Lower leg skin (tissue), 4 donors: ENCODE data around the gene NEK4. TPM values are rescaled to one million over a fixed set of nuclear protein-coding genes. Genes with fewer than 3 reads are reported as not detected.
"Not testable (repeated sequence)": the region's sequence is repeated elsewhere in the genome, so short reads cannot be mapped to it uniquely, and the experiment has no call there.

Experiments used
- DNase-seq, 2 donors: peaks; one replicate each; pipeline ENCODE4 v3.0.0-alpha.2; 2019; ENCODE audit warnings: low spot score in 2 of 2
- H3K4me3 ChIP-seq: fragments of 200-600 bp; sonication (generic); 2 replicates; pipeline ENCODE4 v1.5.1; 2017; ENCODE audit warnings: mild to moderate bottlenecking, low read depth; ENCODE audit not compliant: poor library complexity, severe bottlenecking
- POLR2A ChIP-seq, 2 donors: fragments of 450-650 bp; IDR thresholded peaks; one replicate each; pipeline ENCODE4 v1.6.1; 2016 to 2017; ENCODE audit warnings: antibody characterized with exemption in 2 of 2, mild to moderate bottlenecking in 1 of 2, moderate library complexity in 1 of 2
- WGBS, 2 donors: methylation state at CpG; one replicate each; pipeline ENCODE4 v1.1.5; 2018; 5-methylcytosine and 5-hydroxymethylcytosine counted together
- intact Hi-C: fragments of 100-400 bp; cut with DNase I; formaldehyde crosslinking; loops from one replicate; pipeline ENCODE4 v1.15.0; 2023; ENCODE audit warnings: low total_unique reads
- total RNA-seq, 4 donors: library from RNA; depleted of rRNA; stranded (reverse); fragments of >200 nt; gene quantifications; one replicate each; pipeline ENCODE4 v1.1.0, GENCODE V29; 2016
- TF ChIP-seq, protein P1 (sequence below), 3 donors: fragments of 450-650 bp; IDR thresholded peaks; one replicate each; pipeline ENCODE4 v1.5.1; 2016; ENCODE audit warnings: antibody characterized with exemption in 3 of 3, mild to moderate bottlenecking in 3 of 3, moderate library complexity in 2 of 3

The NEK4 gene
- total RNA-seq, 4 donors from 2014 or later, result 9.2 to 15.9 (median 12.7) TPM

DNA sequence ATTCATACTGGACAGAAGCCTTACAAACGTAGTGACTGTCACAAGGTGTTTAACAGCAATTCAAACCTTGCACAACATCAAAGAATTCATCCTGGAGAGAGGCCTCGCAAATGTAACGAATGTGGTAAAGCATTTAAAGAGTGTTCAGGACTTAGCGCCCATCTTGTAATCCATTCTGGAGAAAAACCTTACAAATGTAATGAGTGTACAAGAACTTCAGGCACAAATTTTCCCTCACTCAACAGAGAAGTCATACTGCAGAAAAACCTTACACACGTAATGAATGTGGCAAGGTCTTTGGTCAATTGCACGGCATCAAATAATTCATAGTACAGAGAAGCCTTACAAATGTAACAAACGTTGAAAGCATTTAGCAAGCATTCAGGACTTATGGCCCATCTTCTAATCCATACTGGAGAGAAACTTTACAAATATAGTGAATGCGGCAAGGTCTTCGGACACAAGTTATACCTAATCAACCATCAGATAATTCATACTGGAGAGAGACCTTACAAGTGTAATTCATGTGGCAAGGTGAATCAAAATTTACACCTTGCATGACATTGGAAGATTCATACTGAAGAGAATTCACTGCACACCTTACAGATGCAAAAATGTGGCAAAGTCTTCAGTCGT, 37.4 kb downstream of the NEK4 start:
- no peak for TF ChIP-seq POLR2A (IDR thresholded peaks at IDR 0.05)
- TF ChIP-seq, protein P1, sequence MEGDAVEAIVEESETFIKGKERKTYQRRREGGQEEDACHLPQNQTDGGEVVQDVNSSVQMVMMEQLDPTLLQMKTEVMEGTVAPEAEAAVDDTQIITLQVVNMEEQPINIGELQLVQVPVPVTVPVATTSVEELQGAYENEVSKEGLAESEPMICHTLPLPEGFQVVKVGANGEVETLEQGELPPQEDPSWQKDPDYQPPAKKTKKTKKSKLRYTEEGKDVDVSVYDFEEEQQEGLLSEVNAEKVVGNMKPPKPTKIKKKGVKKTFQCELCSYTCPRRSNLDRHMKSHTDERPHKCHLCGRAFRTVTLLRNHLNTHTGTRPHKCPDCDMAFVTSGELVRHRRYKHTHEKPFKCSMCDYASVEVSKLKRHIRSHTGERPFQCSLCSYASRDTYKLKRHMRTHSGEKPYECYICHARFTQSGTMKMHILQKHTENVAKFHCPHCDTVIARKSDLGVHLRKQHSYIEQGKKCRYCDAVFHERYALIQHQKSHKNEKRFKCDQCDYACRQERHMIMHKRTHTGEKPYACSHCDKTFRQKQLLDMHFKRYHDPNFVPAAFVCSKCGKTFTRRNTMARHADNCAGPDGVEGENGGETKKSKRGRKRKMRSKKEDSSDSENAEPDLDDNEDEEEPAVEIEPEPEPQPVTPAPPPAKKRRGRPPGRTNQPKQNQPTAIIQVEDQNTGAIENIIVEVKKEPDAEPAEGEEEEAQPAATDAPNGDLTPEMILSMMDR (IDR thresholded peaks at IDR 0.05), result no peak
- WGBS, 2 donors, result 95 to 97% methylated on average over 10 of the region's 10 CpGs
- intact Hi-C loops, result no loop called here

DNA sequence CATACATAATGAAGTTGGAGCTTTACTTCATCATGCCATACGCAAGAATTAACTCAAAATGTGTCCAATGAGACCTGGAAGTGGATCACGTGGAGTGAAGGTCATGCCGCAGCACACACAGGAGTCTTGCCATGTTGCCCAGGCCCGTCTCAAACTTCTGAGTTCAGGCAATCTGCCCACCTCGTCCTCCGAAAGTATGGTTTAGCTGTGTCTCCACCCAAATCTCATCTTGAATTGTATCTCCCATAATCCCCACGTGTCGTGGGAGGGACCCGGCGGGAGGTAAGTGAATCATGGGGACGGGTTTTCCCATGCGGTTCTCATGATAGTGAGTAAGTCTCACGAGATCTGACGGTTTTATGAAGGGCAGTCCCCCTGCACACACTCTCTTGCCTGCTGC, 39.1 kb downstream of the NEK4 start:
- no peak overlapping the region for H3K4me3 ChIP-seq
- no peak for DNase-seq
- TF ChIP-seq, protein P1 (IDR thresholded peaks at IDR 0.05), result no peak
- no peak for TF ChIP-seq POLR2A (IDR thresholded peaks at IDR 0.05)
- intact Hi-C loops, result no loop called here
- 93 to 97% methylated on average over 14 of the region's 14 CpGs for WGBS, 2 donors

More for the DNA sequence above, 37.4 kb downstream of the NEK4 start:
- no peak overlapping the region for H3K4me3 ChIP-seq
- DNase-seq, result no peak

DNA sequence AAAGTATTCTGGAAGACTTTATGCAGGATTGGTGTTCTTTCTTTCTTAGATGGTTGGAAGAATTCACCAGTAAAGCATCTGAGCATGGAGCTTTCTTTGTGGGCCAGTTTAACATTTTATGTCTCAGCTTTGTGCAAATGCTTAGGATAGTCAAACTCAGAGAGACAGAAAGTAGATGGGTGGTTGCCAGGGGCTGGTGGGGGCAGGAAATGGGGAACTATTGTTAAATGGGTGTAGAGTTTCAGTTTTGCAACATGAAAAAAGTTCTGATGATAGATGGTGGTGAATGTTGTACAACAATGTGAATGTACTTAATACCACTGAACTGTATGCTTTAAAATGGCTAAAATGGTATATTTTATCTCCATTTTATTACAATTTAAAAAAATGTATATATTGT, 40.1 kb downstream of the NEK4 start:
- no peak for DNase-seq
- H3K4me3 ChIP-seq, result no peak overlapping the region
- intact Hi-C loops, result no loop called here
- TF ChIP-seq, protein P1 (IDR thresholded peaks at IDR 0.05), result no peak
- TF ChIP-seq POLR2A (IDR thresholded peaks at IDR 0.05), result no peak

DNA sequence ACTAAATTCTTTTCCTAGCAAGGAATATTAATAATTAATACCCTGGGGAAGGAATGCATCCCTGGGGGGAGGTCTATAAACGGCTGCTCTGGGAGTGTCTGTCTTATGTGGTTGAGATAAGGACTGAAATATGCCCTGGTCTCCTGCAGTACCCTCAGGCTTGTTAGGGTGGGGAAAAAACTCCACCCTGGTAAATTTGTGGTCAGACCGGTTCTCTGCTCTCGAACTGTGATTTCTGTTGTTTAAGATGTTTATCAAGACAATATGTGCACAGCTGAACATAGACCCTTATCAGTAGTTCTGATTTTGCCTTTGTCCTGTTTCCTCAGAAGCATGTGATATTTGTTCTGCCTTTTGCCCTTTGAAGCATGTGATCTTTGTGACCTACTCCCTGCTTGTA, 42.0 kb downstream of the NEK4 start:
- H3K4me3 ChIP-seq, intact Hi-C loops, DNase-seq: not testable (repeated sequence)
- WGBS, 2 donors, result 56 to 58% methylated on average over 3 of the region's 3 CpGs

DNA sequence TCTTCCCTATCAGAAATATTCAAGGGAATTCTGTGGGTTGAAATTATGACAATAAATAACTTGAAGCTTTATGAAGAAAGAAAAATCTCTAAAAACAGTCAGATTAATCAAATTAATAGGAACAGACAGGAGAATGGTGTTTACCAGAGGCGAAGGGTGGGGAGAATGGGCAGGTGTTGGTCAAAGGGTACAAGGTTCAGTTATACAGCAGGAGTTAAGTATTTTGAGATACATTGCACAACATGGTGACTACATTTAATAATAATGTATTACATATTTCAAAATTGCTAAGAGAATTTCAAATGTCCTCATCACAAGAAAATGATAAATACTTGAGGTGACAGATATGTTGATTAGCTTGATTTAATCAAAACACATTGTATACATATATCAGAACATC, 46.2 kb downstream of the NEK4 start:
- no peak overlapping the region for H3K4me3 ChIP-seq
- WGBS, 2 donors, result 93 to 100% methylated on average over 1 of the region's 1 CpG
- no peak for DNase-seq
- intact Hi-C loops, result no loop called here
- TF ChIP-seq, protein P1 (IDR thresholded peaks at IDR 0.05), result no peak
- TF ChIP-seq POLR2A (IDR thresholded peaks at IDR 0.05), result no peak

DNA sequence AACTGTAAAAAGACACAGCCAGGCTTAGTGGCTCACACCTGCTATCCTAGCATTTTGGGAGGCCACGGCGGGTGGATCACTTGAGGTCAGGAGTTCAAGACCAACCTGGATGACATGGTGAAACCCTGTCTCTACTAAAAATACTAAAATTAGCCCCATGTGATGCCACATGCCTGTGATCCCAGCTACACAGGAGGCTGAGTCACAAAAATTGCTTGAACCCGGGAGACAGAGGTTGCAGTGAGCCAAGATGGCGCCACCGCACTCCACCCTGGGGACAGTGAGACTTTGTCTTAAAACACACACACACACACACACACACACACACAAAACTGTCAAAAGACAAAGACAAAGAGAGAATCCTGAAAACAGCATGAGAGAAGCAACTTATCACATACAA, 46.8 kb downstream of the NEK4 start:
- intact Hi-C loops, result no loop called here
- DNase-seq, result no peak
- TF ChIP-seq POLR2A (IDR thresholded peaks at IDR 0.05), result no peak
- TF ChIP-seq, protein P1 (IDR thresholded peaks at IDR 0.05), result no peak
- H3K4me3 ChIP-seq, result no peak overlapping the region
- 96% methylated on average over 5 of the region's 5 CpGs for WGBS, 2 donors
